ENCODE data around the gene STX1B.
"Not testable (repeated sequence)": the region's sequence is repeated elsewhere in the genome, so short reads cannot be mapped to it uniquely, and the experiment has no call there.

Gene STX1B

GRCh38 chr16:31010585-31011325, at the start of gene STX1B:
STX1B (minus strand) TSS chr16:31010638; CDS start chr16:31010396, 242 bp downstream.
- no peak for DNase-seq

- DNase-seq: no peak
Measured at GRCh38 chr16:31055613-31056012, 45.2 kb upstream of the STX1B start.

GRCh38 chr16:31052114-31052513, 41.7 kb upstream of the STX1B start:
- peak; percentile 81 for DNase-seq

DNA sequence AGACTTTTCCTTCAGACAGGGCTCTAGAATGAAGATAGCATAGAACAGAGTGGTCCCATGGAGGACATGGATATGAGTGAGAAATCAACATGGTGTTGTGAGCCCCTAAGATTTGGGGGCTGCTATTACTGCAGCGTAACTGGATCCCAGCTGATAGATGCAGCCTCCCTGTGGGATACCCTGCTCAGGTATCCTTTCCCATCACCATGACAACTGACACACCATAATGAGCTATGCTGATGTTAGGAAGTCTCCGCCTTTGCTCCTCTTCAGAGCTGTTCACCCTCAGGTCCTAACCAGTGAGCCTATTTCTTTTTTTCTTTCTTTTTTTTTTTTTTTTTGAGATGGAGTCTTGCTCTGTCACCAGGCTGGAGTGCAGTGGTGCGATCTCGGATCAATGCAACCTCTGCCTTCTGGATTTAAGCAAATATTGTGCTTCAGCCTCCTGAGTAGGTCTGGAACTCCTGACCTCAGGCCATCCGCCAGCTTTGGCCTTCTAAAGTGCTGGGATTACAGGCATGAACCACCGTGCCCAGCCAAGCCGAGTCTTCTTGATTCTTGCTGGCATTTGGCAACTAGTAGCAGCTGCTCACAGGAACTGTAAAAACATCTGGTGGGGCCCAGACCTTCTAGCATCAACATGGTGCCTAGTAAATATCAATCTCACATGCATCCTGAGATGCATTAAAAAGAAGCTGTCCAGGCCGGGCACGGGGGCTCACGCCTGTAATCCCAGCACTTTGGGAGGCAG, 40.0 kb upstream of the STX1B start:
- DNase-seq: no peak

- DNase-seq: no peak
Measured at GRCh38 chr16:31043898-31044481, 33.6 kb upstream of the STX1B start.

- DNase-seq: no peak
Measured at GRCh38 chr16:31043352-31043751, 32.9 kb upstream of the STX1B start.

DNA sequence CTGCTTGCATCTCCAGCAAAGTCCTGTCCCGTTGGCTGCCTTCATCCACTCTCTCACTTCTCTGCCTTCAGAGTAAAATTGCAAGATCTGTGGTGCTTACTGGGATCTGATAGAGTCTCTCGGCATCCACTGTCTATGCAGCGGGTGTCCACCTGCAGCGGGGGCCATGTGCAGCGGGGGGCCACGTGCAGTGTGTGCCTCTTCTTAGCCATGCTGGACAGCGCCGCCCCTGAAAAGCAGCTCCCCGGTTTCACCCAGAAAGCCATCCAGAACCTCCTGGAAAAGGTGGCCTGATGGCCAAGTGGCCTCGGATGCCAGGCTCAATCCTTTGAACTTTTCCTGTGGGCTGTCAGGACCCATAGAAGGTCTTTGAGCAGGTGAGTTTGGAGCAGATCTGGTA, 32.4 kb upstream of the STX1B start:
- no peak for DNase-seq

DNA sequence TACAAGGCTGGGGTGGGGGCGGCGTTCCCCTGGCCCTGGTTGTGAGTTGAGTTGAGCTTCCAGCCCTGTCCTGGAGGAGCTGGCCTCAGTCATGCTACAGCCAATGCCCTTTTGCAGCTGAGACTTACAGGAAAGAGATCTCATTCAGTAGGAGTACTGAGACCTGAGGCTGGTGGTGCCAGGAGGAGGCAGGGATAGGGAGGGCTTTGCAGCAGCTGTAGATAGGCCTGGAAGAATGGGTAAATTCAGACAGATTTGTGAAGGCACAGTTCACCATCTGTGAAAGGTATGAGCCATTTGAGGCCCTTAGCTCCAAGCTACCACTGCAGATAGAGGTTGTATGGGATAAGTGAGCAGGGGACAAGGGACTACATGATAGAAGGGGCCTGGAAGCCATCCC, 28.6 kb upstream of the STX1B start:
- no peak for DNase-seq

DNA sequence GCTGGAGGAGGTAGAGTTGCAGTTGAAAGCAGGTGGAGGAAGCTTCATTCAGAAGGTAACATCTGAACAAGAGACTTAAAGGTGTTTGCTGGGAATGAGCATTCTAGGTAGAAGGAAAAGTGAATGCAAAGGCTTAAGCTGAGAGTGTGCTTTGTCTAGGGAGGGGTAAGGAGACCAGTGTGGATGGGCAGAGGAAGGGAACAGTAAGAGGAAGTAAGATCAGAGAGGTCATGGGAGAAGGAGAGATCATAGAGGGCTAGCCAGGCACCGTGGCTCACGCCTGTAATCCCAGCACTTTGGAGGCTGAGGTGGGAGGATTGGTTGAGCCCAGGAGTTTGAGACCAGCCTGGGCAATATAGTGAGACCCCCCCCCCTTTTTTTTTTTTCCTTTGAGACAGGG, 26.3 kb upstream of the STX1B start:
- no peak for DNase-seq

- peak; percentile 61 for DNase-seq
Measured at GRCh38 chr16:31033709-31034492, 23.5 kb upstream of the STX1B start.

- DNase-seq: peak; percentile 96
Measured at GRCh38 chr16:31032736-31033708, 22.6 kb upstream of the STX1B start, which contains the start of gene STX4. STX4 (plus strand) TSS chr16:31033558; CDS start chr16:31033806, 248 bp downstream.

- no peak for DNase-seq
Measured at GRCh38 chr16:31031276-31031675, 20.8 kb upstream of the STX1B start.

GRCh38 chr16:31029272-31029671, 18.8 kb upstream of the STX1B start:
- DNase-seq: no peak

DNA sequence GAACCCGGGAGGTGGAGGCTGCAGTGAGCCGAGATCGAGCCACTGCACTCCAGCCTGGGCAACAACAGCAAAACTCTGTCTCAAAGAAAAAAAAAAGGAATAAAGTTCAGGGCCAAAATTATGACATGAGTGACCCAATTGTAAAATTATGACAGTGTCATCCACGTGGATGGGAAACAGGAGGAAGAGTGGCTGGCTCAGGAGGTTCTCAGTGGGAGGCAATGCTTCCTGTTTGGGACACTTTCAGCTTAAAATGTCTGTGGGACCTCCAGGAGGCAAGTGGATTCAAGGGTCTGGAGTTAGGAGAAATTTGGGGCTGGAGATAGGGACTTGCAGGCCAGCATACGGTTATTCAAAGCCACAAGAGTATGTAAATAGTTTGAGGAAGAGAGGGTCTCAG, 14.9 kb upstream of the STX1B start:
- DNase-seq: no peak

- no peak for DNase-seq
Measured at GRCh38 chr16:31023627-31024226, 13.3 kb upstream of the STX1B start.

DNA sequence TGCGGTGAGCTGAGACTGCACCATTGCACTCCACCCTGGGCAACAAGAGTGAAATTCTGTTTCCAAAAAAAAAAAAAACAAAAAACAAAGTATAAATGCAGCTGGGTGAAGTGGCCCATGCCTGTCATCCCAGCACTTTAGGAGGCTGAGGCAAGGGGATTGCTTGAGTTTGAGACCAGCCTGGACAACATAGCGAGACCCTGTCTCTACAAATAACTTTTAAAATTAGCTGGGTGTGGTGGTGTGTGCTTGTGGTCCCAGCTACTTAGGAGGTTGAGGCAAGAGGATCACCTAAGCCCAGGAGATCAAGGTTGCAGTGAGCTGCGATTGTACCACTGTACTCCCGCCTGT, 12.8 kb upstream of the STX1B start:
- no peak for DNase-seq

DNA sequence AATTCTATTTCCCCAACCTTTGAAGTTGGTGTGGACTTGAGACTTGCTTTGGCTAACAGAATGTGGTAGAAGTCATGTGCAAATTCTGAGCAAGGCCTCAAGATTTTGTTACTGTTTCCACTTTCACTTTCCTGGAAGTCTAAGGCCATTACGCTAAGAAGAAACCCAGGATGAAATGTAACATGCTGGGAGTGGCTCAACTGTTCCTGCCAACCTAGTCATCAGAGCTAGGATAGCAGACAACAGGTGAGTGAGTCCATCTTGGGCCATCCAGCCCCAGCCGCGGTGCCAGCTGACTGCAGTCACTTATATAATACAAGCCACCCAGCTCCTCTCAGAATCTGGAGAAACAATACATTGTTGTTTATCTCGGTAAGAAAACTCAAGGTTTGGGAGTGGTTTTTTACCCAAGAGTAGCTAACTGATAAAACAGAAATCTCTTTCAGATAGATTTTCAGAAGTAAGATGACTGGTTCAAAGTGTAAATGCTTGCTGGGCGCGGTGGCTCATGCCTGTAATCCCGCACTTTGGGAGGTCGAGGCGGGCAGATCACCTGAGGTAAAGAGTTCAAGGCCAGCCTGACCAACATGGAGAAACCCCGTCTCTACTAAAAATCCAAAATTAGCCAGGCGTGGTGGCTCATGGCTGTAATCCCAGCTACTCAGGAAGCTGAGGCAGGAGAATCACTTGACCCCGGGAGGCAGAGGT, 12.3 kb upstream of the STX1B start:
- no peak for DNase-seq

GRCh38 chr16:31020536-31020935, 10.1 kb upstream of the STX1B start:
- DNase-seq: no peak

DNA sequence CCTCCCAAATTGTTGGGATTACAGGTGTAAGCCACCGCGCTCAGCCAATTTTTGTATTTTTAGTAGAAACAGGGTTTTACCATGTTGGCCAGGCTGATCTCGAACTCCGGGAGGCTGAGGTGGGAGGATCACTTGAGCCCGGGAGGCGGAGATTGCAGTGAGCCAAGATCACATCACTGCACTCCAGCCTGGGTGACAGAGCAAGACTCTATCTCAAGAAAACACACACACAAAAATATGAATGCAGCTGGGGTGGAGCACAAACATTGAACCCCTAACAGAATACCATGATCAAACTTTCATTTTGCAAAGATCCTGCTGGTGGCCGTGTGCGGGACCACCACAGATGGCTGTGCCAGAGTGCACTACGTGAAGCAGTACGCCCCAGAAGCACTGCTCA, 7.3 kb upstream of the STX1B start:
- DNase-seq: not testable (repeated sequence)

- no peak for DNase-seq
Measured at GRCh38 chr16:31016018-31016417, 5.6 kb upstream of the STX1B start.

DNA sequence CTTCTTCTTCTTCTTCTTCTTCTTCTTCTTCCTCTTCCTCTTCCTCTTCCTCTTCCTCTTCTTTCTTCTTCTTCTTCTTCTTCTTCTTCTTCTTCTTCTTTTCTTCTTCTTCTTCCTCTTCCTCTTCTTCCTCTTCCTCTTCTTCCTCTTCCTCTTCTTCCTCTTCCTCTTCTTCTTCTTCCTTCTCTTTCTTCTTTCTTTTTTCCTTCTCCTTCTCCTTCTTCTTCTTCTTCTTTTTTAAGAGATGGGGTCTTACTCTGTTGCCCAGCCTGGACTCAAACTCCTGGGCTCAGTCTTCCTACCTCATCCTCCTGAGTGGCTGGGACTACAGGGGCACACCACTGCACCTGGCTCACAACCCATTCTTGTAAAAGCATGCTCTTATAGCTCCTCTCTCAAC, 2.9 kb upstream of the STX1B start:
- not testable (repeated sequence) for DNase-seq
